CD4-positive, alpha-beta T cell (primary cell): ENCODE data around the gene ADGRG6. TPM values are rescaled to one million over a fixed set of nuclear protein-coding genes. Genes with fewer than 3 reads are reported as not detected.

Source experiments
- ATAC-seq: fragments of 200-7000 bp; cut with Tn5 transposase; one replicate; pipeline ENCODE4 v1.10.0; 2022; ENCODE audit warnings: mild to moderate bottlenecking; ENCODE audit not compliant: poor library complexity
- CTCF ChIA-PET: fragments of 350-600 bp; sonication (Branson Sonifier 250); formaldehyde crosslinking; loops from one replicate; lab custom pipeline; 2021; ENCODE audit warnings: antibody characterized with exemption, inconsistent platforms; lab: Charles Lee
- POLR2A ChIA-PET: fragments of 350-600 bp; sonication (Branson Sonifier 250); formaldehyde crosslinking; loops from one replicate; lab custom pipeline; 2021; ENCODE audit warnings: antibody characterized with exemption, inconsistent platforms; lab: Charles Lee
- DNase-seq, 14 experiments: peaks; one replicate each; pipeline ENCODE4 v3.0.0-alpha.2; 2013 to 2020; ENCODE audit warnings: mixed read lengths in 2 of 14
- H3K27ac ChIP-seq, 2 donors: one replicate each; pipeline versions ENCODE4 v1.5.1 to v1.7.0; 2013; ENCODE audit warnings: low read length in 2 of 2, low read depth in 1 of 2, mild to moderate bottlenecking in 1 of 2
- H3K27me3 ChIP-seq, 2 experiments: 1 replicate in 1 of 2; 2 replicates in 1 of 2; pipeline versions ENCODE4 v1.6.1 to v1.7.0; 2013; ENCODE audit warnings: low read length in 2 of 2, control low read depth in 1 of 2, mild to moderate bottlenecking in 1 of 2, moderate library complexity in 1 of 2; ENCODE audit not compliant: insufficient read depth in 2 of 2, control insufficient read depth in 1 of 2
- H3K36me3 ChIP-seq: one replicate; pipeline ENCODE4 v1.6.1; 2013; ENCODE audit warnings: low read length, control low read depth; ENCODE audit not compliant: insufficient read depth
- H3K4me1 ChIP-seq: one replicate; pipeline ENCODE4 v1.6.1; 2013; ENCODE audit warnings: low read length, control low read depth; ENCODE audit not compliant: insufficient read depth
- H3K4me3 ChIP-seq: one replicate; pipeline ENCODE4 v1.5.1; 2013; ENCODE audit warnings: mild to moderate bottlenecking, low read length, moderate library complexity
- H3K9me3 ChIP-seq, 2 experiments: 1 replicate in 1 of 2; 2 replicates in 1 of 2; pipeline versions ENCODE4 v1.6.1 to v1.7.0; 2013; ENCODE audit warnings: low read length in 2 of 2, mild to moderate bottlenecking in 2 of 2, control low read depth in 1 of 2, moderate library complexity in 1 of 2; ENCODE audit not compliant: control insufficient read depth in 1 of 2, insufficient read depth in 1 of 2
- H3K27ac Mint-ChIP-seq: one replicate; pipeline ENCODE4 v1.8.0; 2020; ENCODE audit warnings: mixed read lengths
- H3K27me3 Mint-ChIP-seq: one replicate; pipeline ENCODE4 v1.8.0; 2021; ENCODE audit warnings: mixed read lengths
- H3K36me3 Mint-ChIP-seq: one replicate; pipeline ENCODE4 v1.8.0; 2021; ENCODE audit warnings: low read depth, mixed read lengths
- H3K4me1 Mint-ChIP-seq: one replicate; pipeline ENCODE4 v1.8.0; 2021; ENCODE audit warnings: low read depth, mixed read lengths
- H3K4me3 Mint-ChIP-seq: one replicate; pipeline ENCODE4 v1.8.0; 2020; ENCODE audit warnings: mild to moderate bottlenecking, mixed read lengths
- H3K9me3 Mint-ChIP-seq: one replicate; pipeline ENCODE4 v1.8.0; 2020; ENCODE audit warnings: mixed read lengths
- intact Hi-C, 2 experiments: fragments of 100-400 bp; cut with DNase I in 1 of 2; cut with micrococcal nuclease in 1 of 2; formaldehyde crosslinking; loops; one replicate each; pipeline versions ENCODE4 v1.15.1 to v1.9.0; 2023 to 2025; cut with DNase I, micrococcal nuclease
- total RNA-seq, 174 experiments: library from RNA in 2 of 174; stranded (reverse) in 2 of 174; gene quantifications; one replicate each; pipeline ENCODE4 v1.2.3 and lab custom pipeline; 2021 to 2026
- TF ChIP-seq, protein P1 (sequence below): fragments of 200-600 bp; IDR thresholded peaks from one replicate; pipeline ENCODE4 v1.8.0; 2022; ENCODE audit warnings: antibody characterized with exemption, mild to moderate bottlenecking

ADGRG6 gene
- total RNA-seq, 2 experiments from 2014 or later = 0.31 to 0.63 TPM

DNA sequence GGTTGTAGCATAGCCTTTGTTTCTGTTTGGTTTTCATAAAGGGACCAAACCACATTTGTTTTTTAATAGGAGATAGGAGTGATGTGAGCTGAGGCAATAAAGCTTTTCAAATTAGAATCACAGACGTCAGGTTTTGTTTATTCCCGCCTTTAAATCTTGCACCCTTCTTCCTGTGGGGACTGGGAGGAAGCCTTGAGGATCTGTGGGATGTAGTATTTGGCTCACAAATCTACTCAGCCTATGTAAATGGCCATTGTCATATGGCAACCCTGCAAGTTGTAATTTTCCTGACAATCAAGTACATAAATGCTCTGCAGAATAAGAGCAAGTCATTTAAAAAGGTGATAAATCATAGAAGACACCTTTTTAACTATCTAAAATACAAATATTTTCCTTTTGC lies 110.4 kb downstream of the ADGRG6 start:
- no peaks in the 10 kb centered on the region for H3K36me3 ChIP-seq
- DNase-seq (no peak), ATAC-seq (no peak)
- TF ChIP-seq, protein P1, sequence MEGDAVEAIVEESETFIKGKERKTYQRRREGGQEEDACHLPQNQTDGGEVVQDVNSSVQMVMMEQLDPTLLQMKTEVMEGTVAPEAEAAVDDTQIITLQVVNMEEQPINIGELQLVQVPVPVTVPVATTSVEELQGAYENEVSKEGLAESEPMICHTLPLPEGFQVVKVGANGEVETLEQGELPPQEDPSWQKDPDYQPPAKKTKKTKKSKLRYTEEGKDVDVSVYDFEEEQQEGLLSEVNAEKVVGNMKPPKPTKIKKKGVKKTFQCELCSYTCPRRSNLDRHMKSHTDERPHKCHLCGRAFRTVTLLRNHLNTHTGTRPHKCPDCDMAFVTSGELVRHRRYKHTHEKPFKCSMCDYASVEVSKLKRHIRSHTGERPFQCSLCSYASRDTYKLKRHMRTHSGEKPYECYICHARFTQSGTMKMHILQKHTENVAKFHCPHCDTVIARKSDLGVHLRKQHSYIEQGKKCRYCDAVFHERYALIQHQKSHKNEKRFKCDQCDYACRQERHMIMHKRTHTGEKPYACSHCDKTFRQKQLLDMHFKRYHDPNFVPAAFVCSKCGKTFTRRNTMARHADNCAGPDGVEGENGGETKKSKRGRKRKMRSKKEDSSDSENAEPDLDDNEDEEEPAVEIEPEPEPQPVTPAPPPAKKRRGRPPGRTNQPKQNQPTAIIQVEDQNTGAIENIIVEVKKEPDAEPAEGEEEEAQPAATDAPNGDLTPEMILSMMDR = no peak
- H3K4me3 ChIP-seq = no peak overlapping the region
- H3K9me3 Mint-ChIP-seq = no peaks in the 10 kb centered on the region
- no peaks in the 10 kb centered on the region for H3K9me3 ChIP-seq
- ChIA-PET CTCF (interaction anchor here (0.7 kb wide), 1 partner anchor 1015 kb away, joined by 3 read pairs; no protein-coding TSS in a partner anchor), POLR2A (no interaction called here)
- no peaks in the 10 kb centered on the region for H3K4me1 ChIP-seq
- H3K4me1 Mint-ChIP-seq = peaks cover 21% of the 10 kb centered on the region
- H3K4me3 Mint-ChIP-seq = no peak overlapping the region
- no peaks in the 10 kb centered on the region for H3K27me3 ChIP-seq
- H3K36me3 Mint-ChIP-seq = no peaks in the 10 kb centered on the region
- H3K27me3 Mint-ChIP-seq = no peaks in the 10 kb centered on the region
- no peak overlapping the region for H3K27ac ChIP-seq
- intact Hi-C loops = no loop called here
- H3K27ac Mint-ChIP-seq = no peak overlapping the region

DNA sequence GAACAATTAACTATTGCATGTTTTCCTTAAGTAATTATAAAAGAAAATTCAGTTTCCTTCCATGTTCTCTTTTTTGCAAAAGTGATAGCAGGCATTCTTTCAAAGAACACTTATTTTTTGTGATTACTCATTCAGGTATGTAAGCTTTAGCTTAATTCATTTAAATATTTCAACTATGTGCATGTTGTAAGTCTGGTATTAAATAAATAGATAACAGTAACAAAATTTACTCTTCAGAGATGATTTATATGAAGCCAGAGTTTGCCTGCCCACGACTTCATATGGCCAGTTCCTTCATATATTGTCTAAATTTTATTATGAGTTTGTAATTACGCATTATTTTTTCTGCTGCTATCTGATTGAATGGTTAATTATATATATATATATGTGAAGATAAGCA lies 110.9 kb downstream of the ADGRG6 start:
- Mint-ChIP-seq H3K27ac (no peak overlapping the region), H3K4me1 (peaks cover 17% of the 10 kb centered on the region), H3K9me3 (no peaks in the 10 kb centered on the region), H3K27me3 (no peaks in the 10 kb centered on the region), H3K36me3 (no peaks in the 10 kb centered on the region), H3K4me3 (no peak overlapping the region)
- TF ChIP-seq, protein P1 = no peak
- intact Hi-C loops = no loop called here
- ChIA-PET CTCF (interaction anchor here (0.7 kb wide), 1 partner anchor 1015 kb away, joined by 3 read pairs; no protein-coding TSS in a partner anchor), POLR2A (no interaction called here)
- no peak overlapping the region for H3K27ac ChIP-seq
- no peak for ATAC-seq
- no peaks in the 10 kb centered on the region for H3K4me1 ChIP-seq
- no peak overlapping the region for H3K4me3 ChIP-seq
- H3K36me3 ChIP-seq = no peaks in the 10 kb centered on the region
- H3K9me3 ChIP-seq = no peaks in the 10 kb centered on the region
- no peaks in the 10 kb centered on the region for H3K27me3 ChIP-seq
- no peak for DNase-seq

DNA sequence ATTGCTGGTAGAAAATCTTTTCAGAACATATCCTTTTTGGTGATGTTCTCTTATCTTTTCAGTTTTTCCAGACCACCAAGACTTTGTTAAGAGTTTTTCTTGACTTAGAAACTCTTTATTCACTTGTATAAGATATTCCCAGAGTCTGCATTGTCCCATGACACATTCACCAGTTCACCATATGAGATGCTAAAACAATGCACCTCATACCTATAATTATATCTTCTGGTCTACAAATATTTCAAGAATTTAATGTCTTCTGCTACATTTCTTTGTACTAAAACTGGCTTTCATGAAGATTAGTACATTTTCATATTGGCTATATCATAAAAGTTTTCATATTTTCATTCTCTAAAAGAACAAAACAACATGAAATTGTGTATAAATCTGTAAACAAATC lies 111.3 kb downstream of the ADGRG6 start:
- intact Hi-C loops = no loop called here
- H3K27ac ChIP-seq = no peak overlapping the region
- TF ChIP-seq, protein P1 = no peak
- H3K9me3 Mint-ChIP-seq = no peaks in the 10 kb centered on the region
- no peaks in the 10 kb centered on the region for H3K27me3 ChIP-seq
- H3K4me1 ChIP-seq = no peaks in the 10 kb centered on the region
- no peak overlapping the region for H3K27ac Mint-ChIP-seq
- H3K36me3 ChIP-seq = no peaks in the 10 kb centered on the region
- H3K4me3 ChIP-seq = no peak overlapping the region
- H3K4me3 Mint-ChIP-seq = no peak overlapping the region
- H3K4me1 Mint-ChIP-seq = peaks cover 13% of the 10 kb centered on the region
- no peaks in the 10 kb centered on the region for H3K9me3 ChIP-seq
- ChIA-PET POLR2A (no interaction called here), CTCF (no interaction called here)
- ATAC-seq = no peak
- no peaks in the 10 kb centered on the region for H3K27me3 Mint-ChIP-seq
- no peaks in the 10 kb centered on the region for H3K36me3 Mint-ChIP-seq
- DNase-seq = no peak
